OCI-LY7 (cell line): Measurements from ENCODE around the gene TUBB1. TPM values are rescaled to one million over a fixed set of nuclear protein-coding genes. Genes with fewer than 3 reads are reported as not detected.

ENCODE experiments used
- BruUV-seq: library from RNA; stranded (reverse); fragments of 400-500 nt; replicated peaks from 2 replicates; lab custom pipeline; 2021; lab: Mats Ljungman, UMichigan
- CTCF ChIA-PET: fragments of 300-600 bp; sonication (Branson Sonifier 250); formaldehyde crosslinking; loops from one replicate; lab custom pipeline; 2022; ENCODE audit warnings: antibody characterized with exemption; ENCODE audit not compliant: unreplicated experiment; lab: Charles Lee
- POLR2A ChIA-PET: fragments of 300-600 bp; sonication (Branson Sonifier 250); formaldehyde crosslinking; loops from one replicate; lab custom pipeline; 2022; ENCODE audit warnings: antibody characterized with exemption; lab: Charles Lee
- DNase-seq: peaks from one replicate; pipeline ENCODE4 v3.0.0-alpha.2; 2015; ENCODE audit warnings: low spot score
- H2AFZ ChIP-seq: fragments of 200-600 bp; sonication (generic), shearing (Covaris generic); 2 replicates; pipeline ENCODE4 v1.6.1; 2014; ENCODE audit warnings: mild to moderate bottlenecking, antibody characterized with exemption, low read length, moderate library complexity
- H3K27ac ChIP-seq: fragments of 200-600 bp; sonication (generic); 2 replicates; pipeline ENCODE4 v1.5.1; 2014; ENCODE audit warnings: mixed run types, low read depth, mild to moderate bottlenecking, moderate library complexity, low read length, inconsistent platforms; ENCODE audit not compliant: poor library complexity, severe bottlenecking
- H3K36me3 ChIP-seq: fragments of 200-600 bp; sonication (generic); 2 replicates; pipeline ENCODE4 v1.6.1; 2014; ENCODE audit warnings: mild to moderate bottlenecking, antibody characterized with exemption, low read length, moderate library complexity, mixed read lengths; ENCODE audit not compliant: insufficient read depth
- H3K4me1 ChIP-seq: fragments of 200-600 bp; sonication (generic); 2 replicates; pipeline ENCODE4 v1.5.1; 2014; ENCODE audit warnings: mild to moderate bottlenecking, low read length; ENCODE audit not compliant: insufficient read depth, poor library complexity, severe bottlenecking
- H3K4me2 ChIP-seq: fragments of 200-600 bp; sonication (generic); 2 replicates; pipeline ENCODE4 v1.6.1; 2014; ENCODE audit warnings: mild to moderate bottlenecking, low read length
- H3K4me3 ChIP-seq: fragments of 200-600 bp; sonication (generic); 2 replicates; pipeline ENCODE4 v1.5.1; 2014; ENCODE audit warnings: mild to moderate bottlenecking, low read depth, low read length; ENCODE audit not compliant: poor library complexity, severe bottlenecking
- H3K79me2 ChIP-seq: fragments of 200-600 bp; sonication (generic); 2 replicates; pipeline ENCODE4 v1.6.1; 2016; ENCODE audit warnings: low read depth, mild to moderate bottlenecking, low read length, moderate library complexity, mixed read lengths; ENCODE audit not compliant: insufficient read depth
- H3K9me2 ChIP-seq: fragments of 200-600 bp; sonication (generic); 2 replicates; pipeline ENCODE4 v1.6.1; 2016; ENCODE audit warnings: mild to moderate bottlenecking, low read length, mixed read lengths; ENCODE audit not compliant: insufficient read depth
- H3K9me3 ChIP-seq: fragments of 200-600 bp; sonication (generic); 2 replicates; pipeline ENCODE4 v1.6.1; 2014; ENCODE audit warnings: mild to moderate bottlenecking, mixed run types, low read length, mixed read lengths
- H4K20me1 ChIP-seq: fragments of 200-600 bp; sonication (generic); 2 replicates; pipeline ENCODE4 v1.6.1; 2014; ENCODE audit warnings: mild to moderate bottlenecking, antibody characterized with exemption, low read length, moderate library complexity, mixed read lengths; ENCODE audit not compliant: insufficient read depth
- CTCF ChIP-seq: fragments of 200-600 bp; sonication (generic); conservative IDR thresholded peaks from 2 replicates; pipeline ENCODE4 v1.5.1; 2014; ENCODE audit warnings: mild to moderate bottlenecking, antibody characterized with exemption, low read length, moderate library complexity, mixed read lengths
- EZH2phosphoT487 ChIP-seq: fragments of 200-600 bp; sonication (generic); IDR thresholded peaks from 2 replicates; pipeline ENCODE4 v1.6.1; 2018; ENCODE audit warnings: low read depth, borderline replicate concordance, mild to moderate bottlenecking, mixed run types, antibody characterized with exemption, low read length, moderate library complexity, mixed read lengths
- intact Hi-C: fragments of 100-400 bp; cut with micrococcal nuclease; formaldehyde crosslinking; loops from one replicate; pipeline ENCODE4 v1.10.0; 2022; ENCODE audit not compliant: unreplicated experiment
- total RNA-seq, 2 experiments: library from RNA; depleted of rRNA in 1 of 2; stranded (reverse); fragments of >200 nt in 1 of 2; shearing (Covaris generic) in 1 of 2; gene quantifications; 2 replicates each; pipeline ENCODE4 v1.2.3, GENCODE V29; 2014 to 2022

The TUBB1 gene
- total RNA-seq, 2 experiments from 2014 or later = 0.11 TPM; not detected in 1

- Histone ChIP-seq H3K4me3 (no peak overlapping the region), H3K4me2 (no peak overlapping the region), H3K9me2 (no peaks in the 10 kb centered on the region), H2AFZ (no peak overlapping the region), H3K36me3 (peaks cover 63% of the 10 kb centered on the region), H3K9me3 (no peaks in the 10 kb centered on the region), H3K4me1 (peaks cover 33% of the 10 kb centered on the region), H4K20me1 (no peaks in the 10 kb centered on the region), H3K79me2 (peaks cover 19% of the 10 kb centered on the region; the same call in 1 of the 2 replicates), H3K27ac (no peak overlapping the region)
- ChIA-PET POLR2A (no interaction called here), CTCF (no interaction called here)
- no TSS peak for BruUV-seq
- no peak for TF ChIP-seq CTCF
- no peak for TF ChIP-seq EZH2phosphoT487
- intact Hi-C loops = loop anchor here (10.0 kb wide), 1 partner anchor 163 kb away; the partner anchor contains the start of gene ZNF831
- no peak for DNase-seq
Observed at GRCh38 chr20:59001449-59002171, 17.6 kb upstream of the TUBB1 start.

GRCh38 chr20:59002388-59002787 is 16.8 kb upstream of the TUBB1 start:
- Histone ChIP-seq H3K27ac (no peak overlapping the region), H3K4me3 (no peak overlapping the region), H4K20me1 (no peaks in the 10 kb centered on the region), H3K4me1 (peaks cover 36% of the 10 kb centered on the region), H3K9me2 (no peaks in the 10 kb centered on the region), H2AFZ (no peak overlapping the region), H3K9me3 (no peaks in the 10 kb centered on the region), H3K4me2 (no peak overlapping the region), H3K36me3 (peaks cover 56% of the 10 kb centered on the region), H3K79me2 (peaks cover 19% of the 10 kb centered on the region; the same call in 1 of the 2 replicates)
- no TSS peak for BruUV-seq
- intact Hi-C loops = loop anchor here (10.0 kb wide), 1 partner anchor 162 kb away; the partner anchor contains the start of gene ZNF831
- TF ChIP-seq EZH2phosphoT487 (no peak), CTCF (no peak)
- no peak for DNase-seq
- ChIA-PET CTCF (no interaction called here), POLR2A (interaction anchor here (0.9 kb wide), 1 partner anchor 15 kb away, joined by 3 read pairs; no protein-coding TSS in a partner anchor)
